CD4-positive, alpha-beta T cell (primary cell): ENCODE results near the gene C14orf119. TPM values are rescaled to one million over a fixed set of nuclear protein-coding genes. Genes with fewer than 3 reads are reported as not detected.

ENCODE experiments used
- ATAC-seq: fragments of 200-7000 bp; cut with Tn5 transposase; one replicate; pipeline ENCODE4 v1.10.0; 2022; ENCODE audit warnings: mild to moderate bottlenecking; ENCODE audit not compliant: poor library complexity
- CTCF ChIA-PET: fragments of 350-600 bp; sonication (Branson Sonifier 250); formaldehyde crosslinking; loops from one replicate; lab custom pipeline; 2021; ENCODE audit warnings: antibody characterized with exemption, inconsistent platforms; lab: Charles Lee
- POLR2A ChIA-PET: fragments of 350-600 bp; sonication (Branson Sonifier 250); formaldehyde crosslinking; loops from one replicate; lab custom pipeline; 2021; ENCODE audit warnings: antibody characterized with exemption, inconsistent platforms; lab: Charles Lee
- DNase-seq, 14 experiments: peaks; one replicate each; pipeline ENCODE4 v3.0.0-alpha.2; 2013 to 2020; ENCODE audit warnings: mixed read lengths in 2 of 14
- H3K27ac ChIP-seq, 2 donors: one replicate each; pipeline versions ENCODE4 v1.5.1 to v1.7.0; 2013; ENCODE audit warnings: low read length in 2 of 2, low read depth in 1 of 2, mild to moderate bottlenecking in 1 of 2
- H3K27me3 ChIP-seq, 2 experiments: 1 replicate in 1 of 2; 2 replicates in 1 of 2; pipeline versions ENCODE4 v1.6.1 to v1.7.0; 2013; ENCODE audit warnings: low read length in 2 of 2, control low read depth in 1 of 2, mild to moderate bottlenecking in 1 of 2, moderate library complexity in 1 of 2; ENCODE audit not compliant: insufficient read depth in 2 of 2, control insufficient read depth in 1 of 2
- H3K36me3 ChIP-seq: one replicate; pipeline ENCODE4 v1.6.1; 2013; ENCODE audit warnings: low read length, control low read depth; ENCODE audit not compliant: insufficient read depth
- H3K4me1 ChIP-seq: one replicate; pipeline ENCODE4 v1.6.1; 2013; ENCODE audit warnings: low read length, control low read depth; ENCODE audit not compliant: insufficient read depth
- H3K4me3 ChIP-seq: one replicate; pipeline ENCODE4 v1.5.1; 2013; ENCODE audit warnings: mild to moderate bottlenecking, low read length, moderate library complexity
- H3K9me3 ChIP-seq, 2 experiments: 1 replicate in 1 of 2; 2 replicates in 1 of 2; pipeline versions ENCODE4 v1.6.1 to v1.7.0; 2013; ENCODE audit warnings: low read length in 2 of 2, mild to moderate bottlenecking in 2 of 2, control low read depth in 1 of 2, moderate library complexity in 1 of 2; ENCODE audit not compliant: control insufficient read depth in 1 of 2, insufficient read depth in 1 of 2
- H3K27ac Mint-ChIP-seq: one replicate; pipeline ENCODE4 v1.8.0; 2020; ENCODE audit warnings: mixed read lengths
- H3K27me3 Mint-ChIP-seq: one replicate; pipeline ENCODE4 v1.8.0; 2021; ENCODE audit warnings: mixed read lengths
- H3K36me3 Mint-ChIP-seq: one replicate; pipeline ENCODE4 v1.8.0; 2021; ENCODE audit warnings: low read depth, mixed read lengths
- H3K4me1 Mint-ChIP-seq: one replicate; pipeline ENCODE4 v1.8.0; 2021; ENCODE audit warnings: low read depth, mixed read lengths
- H3K4me3 Mint-ChIP-seq: one replicate; pipeline ENCODE4 v1.8.0; 2020; ENCODE audit warnings: mild to moderate bottlenecking, mixed read lengths
- H3K9me3 Mint-ChIP-seq: one replicate; pipeline ENCODE4 v1.8.0; 2020; ENCODE audit warnings: mixed read lengths
- CTCF ChIP-seq: fragments of 200-600 bp; IDR thresholded peaks from one replicate; pipeline ENCODE4 v1.8.0; 2022; ENCODE audit warnings: antibody characterized with exemption, mild to moderate bottlenecking
- intact Hi-C, 2 experiments: fragments of 100-400 bp; cut with DNase I in 1 of 2; cut with micrococcal nuclease in 1 of 2; formaldehyde crosslinking; loops; one replicate each; pipeline versions ENCODE4 v1.15.1 to v1.9.0; 2023 to 2025; cut with DNase I, micrococcal nuclease
- total RNA-seq, 174 experiments: library from RNA in 2 of 174; stranded (reverse) in 2 of 174; gene quantifications; one replicate each; pipeline ENCODE4 v1.2.3 and lab custom pipeline; 2021 to 2026

Gene C14orf119
- total RNA-seq, 2 experiments from 2014 or later: 3.1 to 3.9 TPM

- Mint-ChIP-seq H3K4me3 (no peak overlapping the region), H3K27ac (no peak overlapping the region), H3K36me3 (peaks cover 68% of the 10 kb centered on the region), H3K4me1 (peaks cover 34% of the 10 kb centered on the region), H3K9me3 (no peaks in the 10 kb centered on the region), H3K27me3 (no peaks in the 10 kb centered on the region)
- intact Hi-C loops: no loop called here
- POLR2A ChIA-PET: no interaction called here
- Histone ChIP-seq H3K27ac (no peak overlapping the region), H3K36me3 (peaks cover 75% of the 10 kb centered on the region), H3K9me3 (no peaks in the 10 kb centered on the region), H3K4me1 (peaks cover 26% of the 10 kb centered on the region), H3K4me3 (no peak overlapping the region), H3K27me3 (no peaks in the 10 kb centered on the region)
- CTCF ChIA-PET: interaction anchor here (1.0 to 1.6 kb wide), 2 partner anchors 8 to 72 kb away, joined by 4 to 5 read pairs; no protein-coding TSS in a partner anchor
- no peak for DNase-seq
- ATAC-seq: no peak
- no peak for TF ChIP-seq CTCF
These were observed 28.9 kb upstream of the C14orf119 start for GRCh38 chr14:23066368-23066767.

- Mint-ChIP-seq H3K27me3 (no peaks in the 10 kb centered on the region), H3K4me3 (no peak overlapping the region), H3K4me1 (peaks cover 41% of the 10 kb centered on the region), H3K36me3 (peaks cover 73% of the 10 kb centered on the region), H3K9me3 (no peaks in the 10 kb centered on the region), H3K27ac (no peak overlapping the region)
- Histone ChIP-seq H3K9me3 (no peaks in the 10 kb centered on the region), H3K4me3 (no peak overlapping the region), H3K4me1 (peaks cover 33% of the 10 kb centered on the region), H3K36me3 (peaks cover 75% of the 10 kb centered on the region), H3K27ac (no peak overlapping the region), H3K27me3 (no peaks in the 10 kb centered on the region)
- POLR2A ChIA-PET: interaction anchor here (2.0 kb wide), 2 partner anchors 9 to 28 kb away, joined by 15 to 22 read pairs; partner anchors contain the start of genes ACIN1, C14orf119 and CDH24
- ATAC-seq (no peak), DNase-seq (no peak)
- TF ChIP-seq CTCF: no peak
- intact Hi-C loops: no loop called here
- CTCF ChIA-PET: interaction anchor here (1.0 to 2.0 kb wide), 4 partner anchors 9 to 94 kb away, joined by 4 to 27 read pairs (median 8); no protein-coding TSS in a partner anchor
These were observed 28.2 kb upstream of the C14orf119 start for GRCh38 chr14:23066855-23067744.

GRCh38 chr14:23067847-23068788 is 27.2 kb upstream of the C14orf119 start:
- no peak for TF ChIP-seq CTCF
- Histone ChIP-seq H3K4me1 (peaks cover 36% of the 10 kb centered on the region), H3K9me3 (no peaks in the 10 kb centered on the region), H3K36me3 (peaks cover 75% of the 10 kb centered on the region), H3K27me3 (no peaks in the 10 kb centered on the region), H3K27ac (no peak overlapping the region), H3K4me3 (no peak overlapping the region)
- intact Hi-C loops: no loop called here
- Mint-ChIP-seq H3K4me1 (peaks cover 49% of the 10 kb centered on the region), H3K9me3 (no peaks in the 10 kb centered on the region), H3K27me3 (no peaks in the 10 kb centered on the region), H3K4me3 (no peak overlapping the region), H3K36me3 (peaks cover 73% of the 10 kb centered on the region), H3K27ac (peak overlapping the region; percentile 63)
- POLR2A ChIA-PET: interaction anchor here (1.0 to 2.0 kb wide), 9 partner anchors 10 to 312 kb away, joined by 3 to 22 read pairs (median 5); partner anchors contain the start of genes ACIN1, C14orf119, CDH24 and PABPN1
- CTCF ChIA-PET: interaction anchor here (0.6 to 2.0 kb wide), 48 partner anchors 8 to 501 kb away, joined by 3 to 27 read pairs (median 4); partner anchors contain the start of genes ACIN1, AJUBA, C14orf119 and HAUS4
- DNase-seq: peak in 1 of 14 experiments; percentile 34
- ATAC-seq: no peak
